Body of pancreas (tissue), 4 donors: Measurements from ENCODE around the gene BRD4.

Experiments
- POLR2A ChIP-seq, 3 donors: fragments of 450-650 bp; IDR thresholded peaks; one replicate each; pipeline ENCODE4 v1.6.1; 2016; ENCODE audit warnings: antibody characterized with exemption in 3 of 3, mild to moderate bottlenecking in 2 of 3
- TF ChIP-seq, protein P1 (sequence below), 7 experiments: fragments of 450-650 bp in 4 of 7; fragments of 200-600 bp in 3 of 7; sonication (generic) in 3 of 7; IDR thresholded peaks; one replicate each; pipeline ENCODE4 v1.5.1; 2016 to 2019; ENCODE audit warnings: antibody characterized with exemption in 7 of 7

DNA sequence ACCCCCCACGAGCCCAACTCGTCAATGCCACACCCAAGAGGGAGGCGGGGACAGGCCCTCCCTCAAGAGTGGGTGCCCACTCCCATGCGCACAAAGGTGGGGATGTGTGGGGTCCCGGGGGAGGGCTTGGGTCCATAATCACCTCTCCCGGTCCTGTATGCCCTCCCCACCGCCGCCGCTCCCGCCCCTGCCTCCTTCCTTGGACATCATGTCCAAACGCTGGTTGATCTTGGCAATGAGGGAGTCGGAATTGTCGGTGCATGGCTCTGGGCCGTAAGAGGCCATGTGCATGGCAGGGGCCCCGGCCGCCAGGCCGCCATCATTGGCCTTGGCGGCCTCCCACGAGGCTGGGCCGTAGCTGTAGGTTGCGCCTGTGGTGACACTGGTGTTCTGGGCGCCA is 41.3 kb upstream of the BRD4 start:
- TF ChIP-seq, protein P1, sequence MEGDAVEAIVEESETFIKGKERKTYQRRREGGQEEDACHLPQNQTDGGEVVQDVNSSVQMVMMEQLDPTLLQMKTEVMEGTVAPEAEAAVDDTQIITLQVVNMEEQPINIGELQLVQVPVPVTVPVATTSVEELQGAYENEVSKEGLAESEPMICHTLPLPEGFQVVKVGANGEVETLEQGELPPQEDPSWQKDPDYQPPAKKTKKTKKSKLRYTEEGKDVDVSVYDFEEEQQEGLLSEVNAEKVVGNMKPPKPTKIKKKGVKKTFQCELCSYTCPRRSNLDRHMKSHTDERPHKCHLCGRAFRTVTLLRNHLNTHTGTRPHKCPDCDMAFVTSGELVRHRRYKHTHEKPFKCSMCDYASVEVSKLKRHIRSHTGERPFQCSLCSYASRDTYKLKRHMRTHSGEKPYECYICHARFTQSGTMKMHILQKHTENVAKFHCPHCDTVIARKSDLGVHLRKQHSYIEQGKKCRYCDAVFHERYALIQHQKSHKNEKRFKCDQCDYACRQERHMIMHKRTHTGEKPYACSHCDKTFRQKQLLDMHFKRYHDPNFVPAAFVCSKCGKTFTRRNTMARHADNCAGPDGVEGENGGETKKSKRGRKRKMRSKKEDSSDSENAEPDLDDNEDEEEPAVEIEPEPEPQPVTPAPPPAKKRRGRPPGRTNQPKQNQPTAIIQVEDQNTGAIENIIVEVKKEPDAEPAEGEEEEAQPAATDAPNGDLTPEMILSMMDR (IDR thresholded peaks at IDR 0.05): no peak
- no peak for TF ChIP-seq POLR2A (IDR thresholded peaks at IDR 0.05)
